ENCODE results near the gene NABP2. TPM values are rescaled to one million over a fixed set of nuclear protein-coding genes. Genes with fewer than 3 reads are reported as not detected.

The NABP2 gene
- total and polyA plus RNA-seq, 2 donors (not counting 1 experiment from before 2014, with no cell fraction given) = 14.9 to 16.1 TPM

DNA sequence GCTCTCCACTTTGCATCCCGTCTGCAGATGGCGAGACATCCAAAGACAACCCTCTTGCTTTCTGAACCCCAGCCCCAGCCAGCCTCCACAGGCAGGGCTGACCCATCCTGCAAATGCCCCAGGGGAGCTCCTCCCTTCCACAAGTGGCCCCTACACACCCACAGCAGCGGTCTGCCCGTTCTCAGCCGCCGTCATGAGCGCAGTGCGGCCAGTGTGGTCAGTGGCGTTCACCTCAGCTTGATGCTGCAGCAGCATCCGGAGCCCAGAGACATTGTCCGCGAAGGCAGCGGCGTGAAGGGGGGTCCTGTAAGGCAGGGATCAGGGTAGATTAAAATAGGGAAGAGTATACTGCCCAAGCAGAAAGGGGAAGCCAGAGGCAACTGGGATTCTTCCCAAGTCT, 20.4 kb downstream of the NABP2 start:
- TF ChIP-seq EZH2 (IDR thresholded peaks at IDR 0.05; ENCODE audit: borderline replicate concordance, insufficient read depth, low read depth, low read length, poor library complexity, severe bottlenecking) (no peak), CTCF (IDR thresholded peaks at IDR 0.05) (no peak)
- H3K36me3 ChIP-seq (replicated peaks in 1 of 2; ENCODE audit: control extremely low read depth in 1 of 2, control insufficient read depth in 1 of 2, extremely low read depth in 1 of 2, insufficient read depth in 2 of 2, low read length in 1 of 2) = peaks cover 0 to 84% of the 10 kb centered on the region in 2 experiments
- CTCF ChIA-PET = no interaction called here
- no peak overlapping the region for H3K4me3 Mint-ChIP-seq
- no peak overlapping the region for H3K4me3 ChIP-seq (ENCODE audit: control extremely low read depth in 1 of 5, extremely low read depth in 1 of 5, insufficient read depth in 1 of 5, low read depth in 2 of 5, low read length in 4 of 5)
- H3K9me3 ChIP-seq (ENCODE audit: control extremely low read depth in 1 of 3, control insufficient read depth in 2 of 3, insufficient read depth in 1 of 3, low read length in 2 of 3) = no peaks in the 10 kb centered on the region
- no peaks in the 10 kb centered on the region for H3K27me3 Mint-ChIP-seq
- intact Hi-C loops (cut with micrococcal nuclease) = no loop called here
- H4K20me1 ChIP-seq (ENCODE audit: control insufficient read depth, insufficient read depth, low read length, poor library complexity, severe bottlenecking) = no peaks in the 10 kb centered on the region
- no peak overlapping the region for H3K27ac Mint-ChIP-seq
- H3K79me2 ChIP-seq (ENCODE audit: control insufficient read depth, insufficient read depth, low read length) = no peaks in the 10 kb centered on the region
- H2AFZ ChIP-seq (ENCODE audit: insufficient read depth, low read depth, low read length, poor library complexity, severe bottlenecking) = no peak overlapping the region
- DNase-seq (no peak), ATAC-seq (ENCODE audit: low read depth) (no peak)
- no peak overlapping the region for H3K9ac ChIP-seq (ENCODE audit: low read length)
- 100% methylated on average over 8 of the region's 14 CpGs for WGBS (ENCODE audit: insufficient coverage)
- POLR2A ChIA-PET = interaction anchor here (0.6 kb wide), 1 partner anchor 1033 kb away, joined by 6 read pairs; no protein-coding TSS in a partner anchor
- peaks cover 0 to 8% of the 10 kb centered on the region in 2 donors for H3K4me1 ChIP-seq (ENCODE audit: control insufficient read depth in 2 of 2, insufficient read depth in 2 of 2, low read length in 2 of 2)
- peaks cover 10% of the 10 kb centered on the region for H3K4me1 Mint-ChIP-seq
- no peak overlapping the region for H3K4me2 ChIP-seq (replicated peaks; ENCODE audit: low read depth, low read length, poor library complexity, severe bottlenecking)
- no peak overlapping the region for H3K27ac ChIP-seq (ENCODE audit: low read length in 2 of 2)
- no peaks in the 10 kb centered on the region for H3K9me3 Mint-ChIP-seq (ENCODE audit: insufficient read depth)
- no peaks in the 10 kb centered on the region for H3K27me3 ChIP-seq (replicated peaks in 1 of 4; ENCODE audit: control extremely low read depth in 1 of 4, control insufficient read depth in 3 of 4, insufficient read depth in 4 of 4, low read length in 3 of 4)

GRCh38 chr12:56247923-56248322, 23.8 kb downstream of the NABP2 start:
- intact Hi-C loops (cut with micrococcal nuclease) = no loop called here
- POLR2A ChIA-PET = interaction anchor here (0.7 kb wide), 1 partner anchor 58 kb away, joined by 8 read pairs; no protein-coding TSS in a partner anchor
- H3K4me1 ChIP-seq (ENCODE audit: control insufficient read depth in 2 of 2, insufficient read depth in 2 of 2, low read length in 2 of 2) = no peaks in the 10 kb centered on the region
- peaks cover under 1 to 82% of the 10 kb centered on the region in 2 experiments for H3K36me3 ChIP-seq (replicated peaks in 1 of 2; ENCODE audit: control extremely low read depth in 1 of 2, control insufficient read depth in 1 of 2, extremely low read depth in 1 of 2, insufficient read depth in 2 of 2, low read length in 1 of 2)
- CTCF ChIA-PET = interaction anchor here (1.0 to 2.0 kb wide), 3 partner anchors 10 to 58 kb away, joined by 3 to 5 read pairs (median 3); partner anchors contain the start of genes ANKRD52, SLC39A5 and SMARCC2
- no peaks in the 10 kb centered on the region for H3K27me3 ChIP-seq (replicated peaks in 1 of 4; ENCODE audit: control extremely low read depth in 1 of 4, control insufficient read depth in 3 of 4, insufficient read depth in 4 of 4, low read length in 3 of 4)
- H3K79me2 ChIP-seq (ENCODE audit: control insufficient read depth, insufficient read depth, low read length) = no peaks in the 10 kb centered on the region
- no peak for TF ChIP-seq CTCF (IDR thresholded peaks at IDR 0.05)
- TF ChIP-seq EZH2 (IDR thresholded peaks at IDR 0.05; ENCODE audit: borderline replicate concordance, insufficient read depth, low read depth, low read length, poor library complexity, severe bottlenecking) = no peak
- no peak overlapping the region for H3K9ac ChIP-seq (ENCODE audit: low read length)
- H3K27me3 Mint-ChIP-seq = no peaks in the 10 kb centered on the region
- no peak overlapping the region for H3K4me3 ChIP-seq (ENCODE audit: control extremely low read depth in 1 of 5, extremely low read depth in 1 of 5, insufficient read depth in 1 of 5, low read depth in 2 of 5, low read length in 4 of 5)
- H4K20me1 ChIP-seq (ENCODE audit: control insufficient read depth, insufficient read depth, low read length, poor library complexity, severe bottlenecking) = no peaks in the 10 kb centered on the region
- H2AFZ ChIP-seq (ENCODE audit: insufficient read depth, low read depth, low read length, poor library complexity, severe bottlenecking) = no peak overlapping the region
- no peaks in the 10 kb centered on the region for H3K4me1 Mint-ChIP-seq
- H3K4me2 ChIP-seq (replicated peaks; ENCODE audit: low read depth, low read length, poor library complexity, severe bottlenecking) = no peak overlapping the region
- H3K4me3 Mint-ChIP-seq = no peak overlapping the region
- ATAC-seq (ENCODE audit: low read depth) (no peak), DNase-seq (no peak)
- WGBS (ENCODE audit: insufficient coverage) = 99% methylated on average over 16 of the region's 16 CpGs
- no peaks in the 10 kb centered on the region for H3K9me3 ChIP-seq (ENCODE audit: control extremely low read depth in 1 of 3, control insufficient read depth in 2 of 3, insufficient read depth in 1 of 3, low read length in 2 of 3)
- H3K27ac Mint-ChIP-seq = no peak overlapping the region
- no peaks in the 10 kb centered on the region for H3K9me3 Mint-ChIP-seq (ENCODE audit: insufficient read depth)
- H3K27ac ChIP-seq (ENCODE audit: low read length in 2 of 2) = no peak overlapping the region

All from B cell (primary cell).